HepG2 (cell line): Measurements from ENCODE around the gene UBAP2.

ENCODE experiments used
- ATF1 ChIP-seq: IDR thresholded peaks from 2 replicates; pipeline ENCODE4 v1.6.1; 2016; ENCODE audit warnings: mild to moderate bottlenecking, control low read depth
- JUN ChIP-seq: sonication (generic); formaldehyde crosslinking; IDR thresholded peaks from 2 replicates; pipeline ENCODE4 v1.4.0; 2020; ENCODE audit warnings: mild to moderate bottlenecking, missing genetic modification reagents
- SIN3A ChIP-seq: IDR thresholded peaks from 2 replicates; pipeline ENCODE4 v1.6.1; 2011; ENCODE audit warnings: low read depth, mild to moderate bottlenecking, control low read depth, low read length, borderline replicate concordance
- SMARCC2 ChIP-seq: fragments of 450-650 bp; IDR thresholded peaks from 2 replicates; pipeline ENCODE4 v1.6.1; 2017; ENCODE audit warnings: antibody characterized with exemption, mild to moderate bottlenecking

- TF ChIP-seq ATF1 (no peak), SMARCC2 (no peak), SIN3A (no peak), JUN (no peak)
These were observed 131.7 kb downstream of the UBAP2 start for GRCh38 chr9:33917036-33917435.
